Tibial nerve (tissue), 4 donors: ENCODE data around the gene SPATA13. TPM values are rescaled to one million over a fixed set of nuclear protein-coding genes. Genes with fewer than 3 reads are reported as not detected.

Source experiments
- DNase-seq, 2 donors: peaks; one replicate each; pipeline ENCODE4 v3.0.0-alpha.2; 2019; ENCODE audit warnings: low spot score in 2 of 2
- H3K27ac ChIP-seq, 4 donors: fragments of 200-600 bp; sonication (generic) in 3 of 4; one replicate each; pipeline ENCODE4 v1.5.1; 2017 to 2019; ENCODE audit warnings: mild to moderate bottlenecking in 1 of 4
- H3K27me3 ChIP-seq, 2 donors: fragments of 200-600 bp; sonication (generic) in 1 of 2; one replicate each; pipeline versions ENCODE4 v1.5.1 to v1.6.0; 2017 to 2019
- H3K36me3 ChIP-seq, 3 donors: fragments of 200-600 bp; sonication (generic); one replicate each; pipeline ENCODE4 v1.5.1; 2018 to 2019
- H3K4me1 ChIP-seq, 4 donors: fragments of 200-600 bp; sonication (generic) in 3 of 4; one replicate each; pipeline ENCODE4 v1.5.1; 2017 to 2019
- H3K4me3 ChIP-seq, 4 donors: fragments of 200-600 bp; sonication (generic) in 3 of 4; one replicate each; pipeline ENCODE4 v1.5.1; 2017 to 2019; ENCODE audit warnings: mild to moderate bottlenecking in 1 of 4, moderate library complexity in 1 of 4
- H3K9me3 ChIP-seq, 4 donors: fragments of 200-600 bp; sonication (generic) in 3 of 4; one replicate each; pipeline ENCODE4 v1.5.1; 2017 to 2019
- EP300 ChIP-seq, 2 donors: sonication (generic); formaldehyde crosslinking; IDR thresholded peaks; one replicate each; pipeline ENCODE4 v1.6.1; 2017; ENCODE audit warnings: antibody characterized with exemption in 2 of 2, mild to moderate bottlenecking in 1 of 2
- POLR2A ChIP-seq, 2 donors: fragments of 450-650 bp; IDR thresholded peaks; one replicate each; pipeline ENCODE4 v1.6.1; 2017; ENCODE audit warnings: antibody characterized with exemption in 2 of 2, mild to moderate bottlenecking in 2 of 2, moderate library complexity in 2 of 2
- WGBS, 2 donors: methylation state at CpG; one replicate each; pipeline ENCODE4 v1.1.5; 2018; 5-methylcytosine and 5-hydroxymethylcytosine counted together
- total RNA-seq, 4 donors: library from RNA; depleted of rRNA; stranded (reverse); fragments of >200 nt; gene quantifications; one replicate each; pipeline ENCODE4 v1.1.0, GENCODE V29; 2016
- TF ChIP-seq, protein P1 (sequence below), 5 experiments: fragments of 200-600 bp in 3 of 5; fragments of 450-650 bp in 2 of 5; sonication (generic) in 3 of 5; IDR thresholded peaks; one replicate each; pipeline ENCODE4 v1.5.1; 2016 to 2019; ENCODE audit warnings: antibody characterized with exemption in 5 of 5, mild to moderate bottlenecking in 3 of 5, moderate library complexity in 2 of 5

Gene SPATA13
- total RNA-seq, 4 donors from 2014 or later, result 35.0 to 96.0 (median 51.7) TPM

DNA sequence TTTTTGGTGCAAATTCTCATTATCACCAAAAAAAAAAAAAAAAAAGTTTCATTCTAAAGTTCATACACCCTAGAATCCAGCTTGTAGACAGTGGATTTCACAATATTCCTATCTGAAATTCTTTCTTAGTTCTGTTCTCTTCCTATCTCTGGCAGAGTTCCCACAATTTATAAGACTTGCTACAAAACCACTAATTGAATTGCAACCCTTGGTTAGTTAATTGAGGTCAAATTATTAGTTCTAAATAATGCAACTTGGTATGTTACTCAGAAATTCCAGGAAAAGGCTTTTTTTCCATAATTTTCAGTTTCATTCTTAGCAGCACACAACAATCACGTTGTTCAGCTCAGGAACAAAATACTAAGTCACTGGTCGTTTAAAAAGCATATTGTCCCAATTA is 58.5 kb downstream of the SPATA13 start:
- no peak for DNase-seq
- no peaks in the 10 kb centered on the region for H3K27me3 ChIP-seq
- peak overlapping the region in 3 of 4 donors; percentile 4 to 81 (median 69) for H3K27ac ChIP-seq

DNA sequence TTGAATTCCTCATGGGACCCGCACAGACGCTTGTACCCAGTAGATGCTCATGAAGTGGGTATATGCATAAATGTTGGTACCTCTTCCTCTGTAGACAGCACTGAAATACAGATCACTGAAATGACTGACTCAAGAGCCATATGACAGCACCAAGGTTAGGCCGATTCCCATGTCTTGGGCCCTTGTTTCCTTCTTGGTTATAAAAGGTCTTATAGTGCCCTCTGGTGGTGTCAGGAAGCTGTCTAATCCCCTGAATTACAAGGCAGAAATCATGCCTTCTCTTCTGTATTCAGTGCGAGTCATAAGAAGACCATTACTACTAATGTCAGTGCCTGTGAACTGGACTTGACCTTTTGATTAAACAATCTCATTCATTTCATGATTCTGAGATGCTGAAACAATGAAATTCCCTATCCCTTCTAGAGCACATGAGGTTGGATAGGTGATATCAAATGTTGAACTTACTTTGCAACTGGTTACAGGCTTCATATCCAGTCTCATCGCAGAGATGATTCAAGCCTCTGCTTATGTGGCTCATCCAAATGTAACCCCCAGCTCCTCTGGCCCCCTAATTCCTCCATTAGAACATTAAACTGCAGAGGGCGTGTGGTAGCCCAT is 59.7 kb downstream of the SPATA13 start:
- H3K4me3 ChIP-seq, result no peak overlapping the region
- WGBS, 2 donors, result 53 to 57% methylated on average over 6 of the region's 6 CpGs
- no peaks in the 10 kb centered on the region for H3K9me3 ChIP-seq
- H3K4me1 ChIP-seq, result peaks cover 0 to 69% (median 36%) of the 10 kb centered on the region in 4 donors
- H3K36me3 ChIP-seq, result peaks cover 0 to 22% (median 0%) of the 10 kb centered on the region in 3 donors
- DNase-seq, result peak in 1 of 2 donors; percentile 83
- peak in 1 of 2 donors; percentile 35 for TF ChIP-seq EP300 (IDR thresholded peaks at IDR 0.05)
- TF ChIP-seq, protein P1, sequence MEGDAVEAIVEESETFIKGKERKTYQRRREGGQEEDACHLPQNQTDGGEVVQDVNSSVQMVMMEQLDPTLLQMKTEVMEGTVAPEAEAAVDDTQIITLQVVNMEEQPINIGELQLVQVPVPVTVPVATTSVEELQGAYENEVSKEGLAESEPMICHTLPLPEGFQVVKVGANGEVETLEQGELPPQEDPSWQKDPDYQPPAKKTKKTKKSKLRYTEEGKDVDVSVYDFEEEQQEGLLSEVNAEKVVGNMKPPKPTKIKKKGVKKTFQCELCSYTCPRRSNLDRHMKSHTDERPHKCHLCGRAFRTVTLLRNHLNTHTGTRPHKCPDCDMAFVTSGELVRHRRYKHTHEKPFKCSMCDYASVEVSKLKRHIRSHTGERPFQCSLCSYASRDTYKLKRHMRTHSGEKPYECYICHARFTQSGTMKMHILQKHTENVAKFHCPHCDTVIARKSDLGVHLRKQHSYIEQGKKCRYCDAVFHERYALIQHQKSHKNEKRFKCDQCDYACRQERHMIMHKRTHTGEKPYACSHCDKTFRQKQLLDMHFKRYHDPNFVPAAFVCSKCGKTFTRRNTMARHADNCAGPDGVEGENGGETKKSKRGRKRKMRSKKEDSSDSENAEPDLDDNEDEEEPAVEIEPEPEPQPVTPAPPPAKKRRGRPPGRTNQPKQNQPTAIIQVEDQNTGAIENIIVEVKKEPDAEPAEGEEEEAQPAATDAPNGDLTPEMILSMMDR (IDR thresholded peaks at IDR 0.05), result peak; percentile 53 to 87 (median 62)
- no peak for TF ChIP-seq POLR2A (IDR thresholded peaks at IDR 0.05)
- H3K27me3 ChIP-seq, result no peaks in the 10 kb centered on the region
- peak overlapping the region; percentile 4 to 81 (median 37) for H3K27ac ChIP-seq

More for the DNA sequence above, 58.5 kb downstream of the SPATA13 start:
- no peak overlapping the region for H3K4me3 ChIP-seq
- H3K4me1 ChIP-seq, result peaks cover 0 to 77% (median 34%) of the 10 kb centered on the region in 4 donors
- H3K36me3 ChIP-seq, result peaks cover 0 to 13% (median 0%) of the 10 kb centered on the region in 3 donors
- 21 to 26% methylated on average over 2 of the region's 2 CpGs for WGBS, 2 donors
- TF ChIP-seq POLR2A (IDR thresholded peaks at IDR 0.05), result no peak
- peak in 1 of 2 donors; percentile 18 for TF ChIP-seq EP300 (IDR thresholded peaks at IDR 0.05)
- H3K9me3 ChIP-seq, result no peaks in the 10 kb centered on the region

DNA sequence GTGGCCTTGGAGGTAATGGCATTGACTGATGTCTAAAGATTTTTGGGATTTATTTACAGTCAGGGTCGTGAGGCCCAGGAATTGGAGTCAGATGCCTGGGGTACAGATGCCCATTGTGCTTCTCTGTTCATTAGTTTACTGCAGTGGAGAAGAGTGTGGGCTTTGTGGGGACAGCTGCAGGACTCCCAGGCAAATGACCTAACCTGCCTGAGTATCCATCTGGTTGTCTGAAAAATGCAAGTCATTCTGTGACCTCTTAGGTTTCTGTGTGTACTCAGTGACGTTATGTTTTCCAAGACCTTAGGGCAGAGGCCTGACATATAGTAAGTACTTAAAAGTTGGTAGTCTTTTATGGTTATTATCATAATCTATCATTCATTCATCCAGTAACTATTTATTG is 60.5 kb downstream of the SPATA13 start:
- H3K4me1 ChIP-seq, result peaks cover 0 to 61% (median 32%) of the 10 kb centered on the region in 4 donors
- 32 to 41% methylated on average over 2 of the region's 2 CpGs for WGBS, 2 donors
- H3K4me3 ChIP-seq, result no peak overlapping the region
- H3K27me3 ChIP-seq, result no peaks in the 10 kb centered on the region
- H3K9me3 ChIP-seq, result no peaks in the 10 kb centered on the region
- H3K36me3 ChIP-seq, result peaks cover 0 to 30% (median 0%) of the 10 kb centered on the region in 3 donors
- no peak for DNase-seq
- peak overlapping the region in 2 of 4 donors; percentile 66 to 81 for H3K27ac ChIP-seq
- TF ChIP-seq POLR2A (IDR thresholded peaks at IDR 0.05), result no peak
- TF ChIP-seq, protein P1 (IDR thresholded peaks at IDR 0.05), result no peak
- no peak for TF ChIP-seq EP300 (IDR thresholded peaks at IDR 0.05)

DNA sequence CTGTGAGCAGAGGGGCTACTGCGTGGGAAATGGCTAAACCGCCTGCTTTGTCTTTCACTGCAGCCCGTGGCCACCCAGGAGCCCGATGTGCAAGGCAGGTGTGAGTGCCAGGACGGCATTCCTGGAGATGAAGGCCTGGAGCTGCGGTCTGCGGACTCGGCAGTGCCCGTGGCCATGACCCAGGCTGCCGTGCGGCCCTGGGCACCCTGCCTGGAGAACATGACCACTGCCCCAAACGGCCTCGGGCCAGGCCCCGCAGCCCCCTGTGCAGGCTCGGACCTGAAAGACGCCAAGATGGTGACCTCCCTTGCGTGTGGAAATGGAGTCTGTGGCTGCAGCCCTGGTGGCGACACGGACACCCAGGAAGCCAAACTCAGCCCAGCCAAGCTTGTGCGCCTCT is 62.2 kb downstream of the SPATA13 start:
- no peaks in the 10 kb centered on the region for H3K9me3 ChIP-seq
- H3K27ac ChIP-seq, result peak overlapping the region in 2 of 4 donors; percentile 16 to 46
- peaks cover 0 to 32% (median 0%) of the 10 kb centered on the region in 3 donors for H3K36me3 ChIP-seq
- H3K4me1 ChIP-seq, result peaks cover 0 to 45% (median 20%) of the 10 kb centered on the region in 4 donors
- WGBS, 2 donors, result 89 to 90% methylated on average over 13 to 18 of the region's 20 CpGs
- no peak for DNase-seq
- TF ChIP-seq, protein P1 (IDR thresholded peaks at IDR 0.05), result no peak
- TF ChIP-seq POLR2A (IDR thresholded peaks at IDR 0.05) (no peak), EP300 (IDR thresholded peaks at IDR 0.05) (no peak)
- no peak overlapping the region for H3K4me3 ChIP-seq
- H3K27me3 ChIP-seq, result no peaks in the 10 kb centered on the region

DNA sequence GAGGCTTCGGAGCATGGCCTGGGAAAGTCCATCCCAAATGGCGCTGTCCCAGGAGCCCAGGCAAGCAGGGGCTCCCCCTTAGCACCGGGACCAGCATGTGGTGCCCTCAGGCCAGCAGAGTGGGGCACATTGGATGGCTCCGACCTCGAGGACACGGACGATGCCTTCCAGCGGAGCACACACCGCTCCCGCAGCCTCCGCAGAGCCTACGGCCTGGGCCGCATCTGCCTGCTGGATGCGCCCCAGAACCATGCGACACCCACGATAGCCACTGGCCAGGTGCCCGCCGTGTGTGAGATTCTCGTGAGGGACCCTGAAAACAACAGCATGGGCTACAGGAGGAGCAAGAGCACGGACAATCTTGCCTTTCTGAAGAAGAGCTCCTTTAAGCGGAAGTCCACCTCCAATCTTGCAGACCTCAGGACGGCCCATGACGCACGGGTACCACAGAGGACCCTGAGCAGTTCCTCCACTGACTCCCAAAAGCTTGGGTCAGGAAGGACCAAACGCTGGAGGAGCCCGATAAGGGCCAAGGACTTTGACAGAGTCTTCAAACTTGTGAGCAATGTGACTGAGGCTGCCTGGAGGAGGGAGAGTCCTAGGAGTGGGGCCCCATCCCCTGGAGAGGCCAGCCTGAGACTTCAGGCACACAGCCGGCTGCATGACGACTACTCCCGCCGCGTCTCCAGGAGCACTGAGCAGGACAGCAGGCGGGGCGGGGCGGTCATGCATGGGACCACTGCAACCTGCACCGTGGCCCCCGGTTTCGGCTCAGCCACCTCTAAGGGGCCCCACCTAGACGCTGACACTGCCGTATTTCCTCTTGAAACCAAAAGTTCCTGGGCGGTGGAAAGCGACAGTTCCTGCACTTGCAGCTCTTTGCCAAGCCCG is 63.1 kb downstream of the SPATA13 start:
- Histone ChIP-seq H3K36me3 (peaks cover 0 to 32% (median 0%) of the 10 kb centered on the region in 3 donors), H3K9me3 (no peaks in the 10 kb centered on the region), H3K27ac (peak overlapping the region in 3 of 4 donors; percentile 7 to 46 (median 16)), H3K4me1 (peaks cover 0 to 37% (median 12%) of the 10 kb centered on the region in 4 donors), H3K27me3 (no peaks in the 10 kb centered on the region), H3K4me3 (peak overlapping the region in 1 of 4 donors; percentile 25)
- DNase-seq, result no peak
- 86 to 91% methylated on average over 31 to 35 of the region's 42 CpGs for WGBS, 2 donors
- TF ChIP-seq, protein P1 (IDR thresholded peaks at IDR 0.05), result no peak
- TF ChIP-seq POLR2A (IDR thresholded peaks at IDR 0.05) (no peak), EP300 (IDR thresholded peaks at IDR 0.05) (no peak)
